NCI-H526 (cell line): Measurements from ENCODE around the gene NPY5R.
A peak's percentile ranks its signal among the peaks of the same experiment; 100 is the strongest.

ENCODE experiments used
- DNase-seq, 2 experiments: peaks; one replicate each; lab custom pipeline; 2025; lab: John Stamatoyannopoulos, UW

Gene NPY5R

GRCh38 chr4:163384926-163385325, 41.2 kb downstream of the NPY5R start:
- no peak for DNase-seq

- no peak for DNase-seq
These were observed 41.8 kb downstream of the NPY5R start for GRCh38 chr4:163385466-163385865.

GRCh38 chr4:163391756-163392155, 48.1 kb downstream of the NPY5R start:
- no peak for DNase-seq

GRCh38 chr4:163392328-163392727, 48.6 kb downstream of the NPY5R start:
- no peak for DNase-seq

GRCh38 chr4:163393471-163393870, 49.8 kb downstream of the NPY5R start:
- peak; percentile 64 to 69 for DNase-seq

GRCh38 chr4:163395055-163395454, 51.4 kb downstream of the NPY5R start:
- no peak for DNase-seq

- DNase-seq = no peak
These were observed 52.1 kb downstream of the NPY5R start for GRCh38 chr4:163395758-163396157.

- DNase-seq = no peak
These were observed 54.5 kb downstream of the NPY5R start for GRCh38 chr4:163398238-163398637.

- DNase-seq = no peak
These were observed 57.2 kb downstream of the NPY5R start for GRCh38 chr4:163400911-163401310.
